Nephron progenitor cell (in vitro differentiated cells): ENCODE data around the gene TXNRD2.
"Not testable (repeated sequence)": the region's sequence is repeated elsewhere in the genome, so short reads cannot be mapped to it uniquely, and the experiment has no call there.

ENCODE experiments used
- DNase-seq: peaks from one replicate; pipeline ENCODE4 v3.0.0; 2021
- H3K27ac Mint-ChIP-seq: 2 replicates; pipeline ENCODE4 v1.8.0; 2021; ENCODE audit warnings: mild to moderate bottlenecking, moderate library complexity, mixed read lengths
- H3K27me3 Mint-ChIP-seq: 2 replicates; pipeline ENCODE4 v1.8.0; 2021; ENCODE audit warnings: mild to moderate bottlenecking, low read depth, mixed read lengths; ENCODE audit not compliant: poor library complexity
- H3K36me3 Mint-ChIP-seq: 2 replicates; pipeline ENCODE4 v1.8.0; 2021; ENCODE audit warnings: low read depth, mixed read lengths
- H3K4me1 Mint-ChIP-seq: 2 replicates; pipeline ENCODE4 v1.8.0; 2021; ENCODE audit warnings: mixed read lengths
- H3K4me3 Mint-ChIP-seq: 2 replicates; pipeline ENCODE4 v1.8.0; 2021; ENCODE audit warnings: mild to moderate bottlenecking, moderate library complexity, mixed read lengths
- H3K9me3 Mint-ChIP-seq: 2 replicates; pipeline ENCODE4 v1.8.0; 2021; ENCODE audit warnings: mild to moderate bottlenecking, moderate library complexity, mixed read lengths
- CTCF ChIP-seq: fragments of 200-600 bp; sonication (generic); IDR thresholded peaks from 2 replicates; pipeline ENCODE4 v1.5.0; 2021; ENCODE audit warnings: antibody characterized with exemption

The TXNRD2 gene

DNA sequence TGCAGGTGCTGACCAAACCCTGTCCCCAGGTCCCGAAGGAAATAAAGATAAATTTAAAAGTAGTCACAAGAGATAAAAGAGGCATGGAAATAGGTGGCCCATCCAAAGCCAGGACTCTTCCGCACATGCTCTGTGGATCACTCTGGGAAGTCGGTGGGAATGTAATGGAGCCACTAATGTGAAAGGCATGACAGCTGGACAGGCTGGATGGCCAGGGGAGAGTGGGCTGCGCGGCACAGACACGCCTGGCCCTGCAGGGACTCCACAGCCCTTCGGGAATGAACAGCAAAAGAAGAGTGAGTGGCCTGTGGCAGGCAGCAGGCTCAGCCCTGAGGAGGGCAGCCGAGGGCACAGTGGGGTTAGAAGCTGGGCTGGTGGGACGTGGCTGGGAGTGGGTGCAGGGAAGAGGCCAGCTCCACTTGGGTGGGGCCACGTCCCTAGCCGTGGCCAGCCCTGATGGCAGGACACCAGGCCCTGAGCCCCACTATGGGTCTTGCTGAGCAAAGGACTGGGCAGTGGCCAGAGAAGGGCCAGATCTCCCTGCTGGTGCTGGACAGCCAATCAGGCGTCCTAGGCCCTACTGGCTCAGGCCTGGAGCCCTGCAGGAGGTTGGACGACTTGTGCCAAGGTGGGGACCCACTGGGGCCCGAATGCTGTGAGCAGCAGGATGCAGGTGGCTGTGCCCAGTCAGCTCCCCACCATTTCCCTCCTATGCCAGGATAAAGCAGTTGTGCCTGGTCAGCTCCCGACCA is 55.6 kb downstream of the TXNRD2 start:
- Mint-ChIP-seq H3K4me3 (no peak overlapping the region), H3K9me3 (no peaks in the 10 kb centered on the region), H3K36me3 (no peaks in the 10 kb centered on the region), H3K27me3 (peaks cover 18% of the 10 kb centered on the region), H3K27ac (no peak overlapping the region), H3K4me1 (peaks cover 17% of the 10 kb centered on the region)
- DNase-seq = no peak
- TF ChIP-seq CTCF = no peak

DNA sequence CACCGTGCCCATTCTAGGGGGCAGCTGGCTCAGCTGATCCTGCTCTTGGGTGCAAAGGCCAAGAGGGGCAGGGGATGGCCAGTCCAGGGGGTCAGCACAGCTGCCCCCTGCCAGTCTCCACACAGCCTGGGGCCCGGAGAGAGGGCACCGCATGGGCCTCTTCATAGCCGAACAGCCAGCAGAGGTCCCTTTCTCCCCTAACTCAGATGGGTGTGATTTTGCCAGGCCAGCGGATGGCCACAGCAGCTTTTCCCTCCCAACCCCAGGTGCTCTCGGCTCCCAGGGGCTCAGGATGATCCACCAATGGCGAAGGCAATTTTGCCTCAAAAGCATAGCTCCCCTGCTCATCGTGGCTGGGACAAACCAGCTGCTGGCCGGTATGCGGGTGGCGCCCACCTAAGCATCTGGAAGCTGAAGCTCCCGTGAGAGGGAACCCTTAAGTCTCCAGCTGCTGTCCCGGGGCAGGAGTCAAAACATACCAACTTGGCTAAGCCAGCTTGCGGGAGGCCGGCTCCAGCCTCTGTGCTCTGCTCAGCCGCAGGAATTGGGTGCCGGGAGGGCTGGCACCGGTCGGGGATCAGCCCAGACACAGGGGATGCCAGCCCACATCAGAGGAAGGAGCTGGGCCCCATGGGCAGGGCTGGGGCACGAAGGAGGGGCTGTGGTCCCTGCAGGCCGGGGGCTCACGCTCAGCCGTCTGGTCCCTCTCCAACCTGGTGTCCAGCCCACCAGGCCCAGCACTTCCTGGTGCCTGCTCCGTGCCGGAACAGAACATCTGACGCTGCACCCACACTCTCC is 56.5 kb downstream of the TXNRD2 start:
- no peak for DNase-seq
- Mint-ChIP-seq H3K4me3 (no peak overlapping the region), H3K27me3 (peaks cover 21% of the 10 kb centered on the region), H3K4me1 (peaks cover 22% of the 10 kb centered on the region), H3K36me3 (no peaks in the 10 kb centered on the region), H3K9me3 (no peaks in the 10 kb centered on the region), H3K27ac (no peak overlapping the region)
- TF ChIP-seq CTCF = no peak

DNA sequence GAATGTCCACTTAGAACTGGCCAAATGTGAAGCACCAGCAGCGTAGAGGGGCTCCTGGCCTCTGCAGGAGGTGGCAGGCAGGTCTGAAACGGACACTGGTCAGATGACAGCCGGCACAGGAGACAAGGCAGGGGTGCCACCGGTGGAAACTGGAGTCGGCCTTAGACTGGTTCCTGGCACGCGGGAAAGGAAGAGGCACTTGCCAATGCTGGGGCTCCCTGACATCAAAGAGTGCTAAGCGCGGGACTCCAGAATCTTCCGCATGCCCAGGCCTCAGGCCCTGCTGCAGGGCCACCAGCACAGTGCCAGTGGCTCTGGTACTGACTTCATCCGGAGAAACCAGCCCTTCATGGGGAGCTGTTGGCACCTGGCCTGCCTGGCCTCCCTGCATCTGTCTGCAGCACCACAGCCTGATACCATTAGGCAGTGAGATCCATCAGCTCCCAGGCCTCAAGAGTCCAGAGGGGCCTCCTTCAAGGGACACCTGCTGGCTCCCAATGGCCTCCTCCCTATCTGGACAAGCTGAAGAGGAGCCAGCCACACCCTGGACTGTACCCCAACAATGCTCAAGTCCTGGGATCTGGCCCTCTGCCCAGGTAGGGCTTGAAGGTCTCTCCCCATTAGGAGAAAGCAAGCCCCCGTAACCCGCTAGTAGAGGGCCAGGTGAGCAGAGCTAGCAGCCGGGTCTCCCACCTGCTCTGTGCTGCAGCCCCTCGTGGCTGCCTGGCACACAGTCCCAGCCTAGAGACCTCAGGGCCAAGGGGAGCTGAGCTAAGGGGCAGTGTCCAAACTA is 57.3 kb downstream of the TXNRD2 start:
- Mint-ChIP-seq H3K36me3 (no peaks in the 10 kb centered on the region), H3K27me3 (peaks cover 21% of the 10 kb centered on the region), H3K4me3 (no peak overlapping the region), H3K9me3 (no peaks in the 10 kb centered on the region), H3K4me1 (peaks cover 23% of the 10 kb centered on the region), H3K27ac (no peak overlapping the region)
- DNase-seq = no peak
- no peak for TF ChIP-seq CTCF

GRCh38 chr22:19883446-19883845 is 58.2 kb downstream of the TXNRD2 start:
- not testable (repeated sequence) for H3K27ac Mint-ChIP-seq, H3K36me3 Mint-ChIP-seq, H3K4me3 Mint-ChIP-seq, H3K9me3 Mint-ChIP-seq, DNase-seq
- H3K4me1 Mint-ChIP-seq = peaks cover 29% of the 10 kb centered on the region
- H3K27me3 Mint-ChIP-seq = peaks cover 21% of the 10 kb centered on the region

GRCh38 chr22:19882446-19883381 is 58.9 kb downstream of the TXNRD2 start:
- peaks cover 18% of the 10 kb centered on the region for H3K27me3 Mint-ChIP-seq
- H3K4me3 Mint-ChIP-seq = no peak overlapping the region
- H3K4me1 Mint-ChIP-seq = peaks cover 29% of the 10 kb centered on the region
- H3K9me3 Mint-ChIP-seq = no peaks in the 10 kb centered on the region
- H3K27ac Mint-ChIP-seq = no peak overlapping the region
- no peaks in the 10 kb centered on the region for H3K36me3 Mint-ChIP-seq
- DNase-seq = no peak
- TF ChIP-seq CTCF = no peak
